Ishikawa (cell line): ENCODE data around the gene PKMYT1.

Experiments
- CEBPB ChIP-seq: IDR thresholded peaks from 2 replicates; pipeline ENCODE4 v1.6.1; 2012
- CREB1 ChIP-seq: IDR thresholded peaks from 2 replicates; pipeline ENCODE4 v1.6.1; 2012; ENCODE audit warnings: low read depth
- EGR1 ChIP-seq: IDR thresholded peaks from 2 replicates; pipeline ENCODE4 v1.6.1; 2012
- EP300 ChIP-seq: IDR thresholded peaks from 2 replicates; pipeline ENCODE4 v1.6.1; 2012; ENCODE audit warnings: borderline replicate concordance
- FOXM1 ChIP-seq: IDR thresholded peaks from 2 replicates; pipeline ENCODE4 v1.6.1; 2012; ENCODE audit warnings: low read depth, borderline replicate concordance
- NFIC ChIP-seq: IDR thresholded peaks from 2 replicates; pipeline ENCODE4 v1.6.1; 2012
- RAD21 ChIP-seq: IDR thresholded peaks from 2 replicates; pipeline ENCODE4 v1.6.1; 2012; ENCODE audit warnings: low read depth
- TAF1 ChIP-seq: IDR thresholded peaks from 2 replicates; pipeline ENCODE4 v1.6.1; 2012; ENCODE audit warnings: low read depth, mild to moderate bottlenecking
- TCF12 ChIP-seq: IDR thresholded peaks from 2 replicates; pipeline ENCODE4 v1.6.1; 2012; ENCODE audit warnings: low read depth
- TEAD4 ChIP-seq: IDR thresholded peaks from 2 replicates; pipeline ENCODE4 v1.6.1; 2012
- YY1 ChIP-seq: IDR thresholded peaks from 2 replicates; pipeline ENCODE4 v1.6.1; 2012; ENCODE audit warnings: low read depth
- ZBTB7A ChIP-seq: IDR thresholded peaks from 2 replicates; pipeline ENCODE4 v1.6.1; 2012; ENCODE audit warnings: low read depth
- TF ChIP-seq, protein P1 (sequence below): IDR thresholded peaks from 2 replicates; pipeline ENCODE4 v1.6.1; 2012
- TF ChIP-seq, protein P2 (sequence below): IDR thresholded peaks from 2 replicates; pipeline ENCODE4 v1.6.1; 2012; ENCODE audit warnings: low read depth, mild to moderate bottlenecking
- TF ChIP-seq, protein P3 (sequence below): IDR thresholded peaks from 2 replicates; pipeline ENCODE4 v1.6.1; 2012

The PKMYT1 gene

DNA sequence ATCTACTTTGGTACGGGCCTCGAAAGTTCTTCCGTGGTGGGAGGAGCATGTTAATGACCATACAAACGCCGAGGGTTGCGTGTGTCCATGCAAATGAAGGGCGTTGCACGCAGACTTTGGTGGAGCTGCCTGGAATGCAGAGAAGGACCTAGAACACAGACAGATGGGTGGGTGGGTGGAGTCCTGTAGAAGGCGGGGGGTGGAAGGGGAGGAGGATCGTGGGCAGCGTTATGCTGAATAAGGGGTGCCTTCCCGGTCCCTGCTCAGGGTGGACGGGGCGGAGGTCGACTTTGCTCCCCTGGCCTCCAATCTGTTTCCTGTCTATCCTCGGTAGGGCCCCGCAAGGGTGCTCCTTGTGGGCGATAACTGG lies 11.9 kb downstream of the PKMYT1 start:
- TF ChIP-seq FOXM1 (no peak), TEAD4 (peak; percentile 66), TAF1 (no peak), EP300 (no peak), YY1 (no peak), CEBPB (no peak)
- TF ChIP-seq, protein P1, sequence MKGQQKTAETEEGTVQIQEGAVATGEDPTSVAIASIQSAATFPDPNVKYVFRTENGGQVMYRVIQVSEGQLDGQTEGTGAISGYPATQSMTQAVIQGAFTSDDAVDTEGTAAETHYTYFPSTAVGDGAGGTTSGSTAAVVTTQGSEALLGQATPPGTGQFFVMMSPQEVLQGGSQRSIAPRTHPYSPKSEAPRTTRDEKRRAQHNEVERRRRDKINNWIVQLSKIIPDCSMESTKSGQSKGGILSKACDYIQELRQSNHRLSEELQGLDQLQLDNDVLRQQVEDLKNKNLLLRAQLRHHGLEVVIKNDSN: no peak

DNA sequence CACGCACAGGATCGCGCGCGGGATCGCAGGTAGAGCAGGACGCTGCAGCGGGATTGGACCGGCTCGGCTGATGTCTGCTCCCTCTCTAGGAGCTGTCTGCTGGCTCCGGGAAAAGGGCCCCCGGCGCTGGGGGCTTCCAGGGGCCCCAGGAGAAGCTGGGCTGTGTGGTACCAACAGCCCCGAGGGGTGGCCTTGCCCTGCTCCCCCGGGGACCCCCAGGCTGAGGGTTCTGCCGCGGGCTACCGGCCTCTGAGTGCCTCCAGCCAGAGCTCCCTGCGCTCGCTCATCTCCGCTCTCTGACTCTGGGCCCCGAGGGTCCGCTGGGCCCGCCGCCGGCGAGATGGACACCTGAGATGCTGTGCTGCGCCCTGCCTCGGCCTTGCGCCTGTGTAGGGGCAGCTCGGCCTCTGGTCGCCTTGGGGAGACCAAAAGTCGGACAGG lies 12.5 kb downstream of the PKMYT1 start:
- TF ChIP-seq, protein P2, sequence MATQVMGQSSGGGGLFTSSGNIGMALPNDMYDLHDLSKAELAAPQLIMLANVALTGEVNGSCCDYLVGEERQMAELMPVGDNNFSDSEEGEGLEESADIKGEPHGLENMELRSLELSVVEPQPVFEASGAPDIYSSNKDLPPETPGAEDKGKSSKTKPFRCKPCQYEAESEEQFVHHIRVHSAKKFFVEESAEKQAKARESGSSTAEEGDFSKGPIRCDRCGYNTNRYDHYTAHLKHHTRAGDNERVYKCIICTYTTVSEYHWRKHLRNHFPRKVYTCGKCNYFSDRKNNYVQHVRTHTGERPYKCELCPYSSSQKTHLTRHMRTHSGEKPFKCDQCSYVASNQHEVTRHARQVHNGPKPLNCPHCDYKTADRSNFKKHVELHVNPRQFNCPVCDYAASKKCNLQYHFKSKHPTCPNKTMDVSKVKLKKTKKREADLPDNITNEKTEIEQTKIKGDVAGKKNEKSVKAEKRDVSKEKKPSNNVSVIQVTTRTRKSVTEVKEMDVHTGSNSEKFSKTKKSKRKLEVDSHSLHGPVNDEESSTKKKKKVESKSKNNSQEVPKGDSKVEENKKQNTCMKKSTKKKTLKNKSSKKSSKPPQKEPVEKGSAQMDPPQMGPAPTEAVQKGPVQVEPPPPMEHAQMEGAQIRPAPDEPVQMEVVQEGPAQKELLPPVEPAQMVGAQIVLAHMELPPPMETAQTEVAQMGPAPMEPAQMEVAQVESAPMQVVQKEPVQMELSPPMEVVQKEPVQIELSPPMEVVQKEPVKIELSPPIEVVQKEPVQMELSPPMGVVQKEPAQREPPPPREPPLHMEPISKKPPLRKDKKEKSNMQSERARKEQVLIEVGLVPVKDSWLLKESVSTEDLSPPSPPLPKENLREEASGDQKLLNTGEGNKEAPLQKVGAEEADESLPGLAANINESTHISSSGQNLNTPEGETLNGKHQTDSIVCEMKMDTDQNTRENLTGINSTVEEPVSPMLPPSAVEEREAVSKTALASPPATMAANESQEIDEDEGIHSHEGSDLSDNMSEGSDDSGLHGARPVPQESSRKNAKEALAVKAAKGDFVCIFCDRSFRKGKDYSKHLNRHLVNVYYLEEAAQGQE: no peak
- no peak for TF ChIP-seq EGR1
- TF ChIP-seq CREB1: no peak
- TF ChIP-seq FOXM1: no peak
- TF ChIP-seq NFIC: no peak
- TF ChIP-seq YY1: no peak
- TF ChIP-seq, protein P3, sequence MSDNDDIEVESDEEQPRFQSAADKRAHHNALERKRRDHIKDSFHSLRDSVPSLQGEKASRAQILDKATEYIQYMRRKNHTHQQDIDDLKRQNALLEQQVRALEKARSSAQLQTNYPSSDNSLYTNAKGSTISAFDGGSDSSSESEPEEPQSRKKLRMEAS: no peak
- no peak for TF ChIP-seq TAF1
- no peak for TF ChIP-seq RAD21
- TF ChIP-seq EP300: no peak
- TF ChIP-seq, protein P1: no peak
- no peak for TF ChIP-seq TCF12
- no peak for TF ChIP-seq CEBPB
- no peak for TF ChIP-seq TEAD4
- TF ChIP-seq ZBTB7A: no peak

DNA sequence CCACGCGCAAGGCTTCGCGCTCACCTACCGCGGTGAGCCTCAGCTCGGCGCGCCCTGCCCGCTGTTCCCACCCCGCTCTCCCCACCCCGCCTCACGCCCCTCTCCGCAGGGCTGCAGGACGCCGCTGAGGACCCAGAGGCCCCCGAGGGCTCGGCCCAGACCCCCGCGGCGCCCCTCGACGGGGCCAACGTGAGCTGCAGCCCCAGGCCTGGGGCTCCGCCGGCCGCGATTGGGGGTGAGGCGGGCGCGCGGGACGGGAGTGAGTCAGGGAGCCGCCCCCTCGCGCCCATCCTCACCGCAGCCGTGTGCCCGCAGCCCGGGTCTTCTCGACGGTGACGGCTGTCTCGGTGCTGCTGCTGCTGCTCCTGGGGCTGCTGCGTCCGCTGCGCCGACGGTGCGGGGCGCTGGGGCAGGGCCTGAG lies 13.0 kb downstream of the PKMYT1 start:
- TF ChIP-seq FOXM1: no peak
- TF ChIP-seq ZBTB7A: no peak
- no peak for TF ChIP-seq RAD21
- no peak for TF ChIP-seq NFIC
- TF ChIP-seq CEBPB: no peak
- no peak for TF ChIP-seq TEAD4
- no peak for TF ChIP-seq YY1
- no peak for TF ChIP-seq EP300
- no peak for TF ChIP-seq TCF12
- no peak for TF ChIP-seq EGR1

DNA sequence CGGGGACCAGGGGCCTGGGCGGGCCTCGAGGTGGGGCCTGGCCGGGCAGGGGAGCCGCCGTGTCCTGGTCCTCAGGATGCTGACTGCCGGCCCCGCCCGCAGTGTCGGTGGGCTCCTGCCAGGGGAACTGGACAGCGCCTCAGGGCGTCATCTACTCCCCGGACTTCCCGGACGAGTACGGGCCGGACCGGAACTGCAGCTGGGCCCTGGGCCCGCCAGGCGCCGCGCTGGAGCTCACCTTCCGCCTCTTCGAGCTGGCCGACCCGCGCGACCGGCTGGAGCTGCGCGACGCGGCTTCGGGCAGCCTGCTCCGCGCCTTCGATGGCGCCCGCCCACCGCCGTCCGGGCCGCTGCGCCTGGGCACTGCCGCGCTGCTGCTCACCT lies 13.4 kb downstream of the PKMYT1 start:
- TF ChIP-seq, protein P2: peak; percentile 66
- TF ChIP-seq RAD21: no peak
- TF ChIP-seq, protein P3: peak; percentile 39; the same call in 1 of the 2 replicates

DNA sequence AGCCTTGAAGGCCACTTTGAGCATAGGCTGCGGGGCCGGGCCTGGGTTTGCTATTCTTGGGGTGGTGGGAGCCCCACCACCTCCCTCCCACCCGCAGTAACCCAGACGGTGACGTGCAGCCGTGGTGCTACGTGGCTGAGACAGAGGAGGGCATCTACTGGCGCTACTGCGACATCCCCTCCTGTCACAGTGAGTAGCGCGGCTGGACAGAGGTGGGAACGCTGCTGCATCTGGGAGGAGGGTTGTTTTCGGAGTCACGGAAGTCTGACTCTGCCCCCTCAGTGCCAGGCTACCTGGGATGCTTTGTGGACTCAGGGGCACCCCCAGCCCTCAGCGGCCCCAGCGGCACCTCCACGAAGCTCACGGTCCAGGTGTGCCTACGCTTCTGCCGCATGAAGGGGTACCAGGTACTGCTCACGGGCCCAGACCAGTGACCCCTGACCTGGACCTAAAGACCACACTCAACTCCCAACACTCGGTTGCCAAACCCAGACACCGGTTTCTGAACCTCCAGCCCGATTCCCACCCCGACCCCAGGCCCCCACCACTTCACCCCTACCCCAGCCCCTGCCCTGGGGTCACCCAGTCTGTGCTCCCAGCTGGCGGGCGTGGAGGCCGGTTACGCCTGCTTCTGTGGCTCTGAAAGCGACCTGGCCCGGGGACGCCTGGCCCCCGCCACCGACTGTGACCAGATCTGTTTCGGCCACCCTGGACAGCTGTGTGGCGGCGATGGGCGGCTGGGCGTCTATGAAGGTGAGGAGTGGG lies 14.0 kb downstream of the PKMYT1 start:
- TF ChIP-seq TCF12 (no peak), FOXM1 (no peak), EGR1 (no peak), ZBTB7A (no peak), NFIC (no peak), EP300 (no peak), TEAD4 (no peak), CREB1 (no peak), CEBPB (no peak), RAD21 (no peak), TAF1 (no peak), YY1 (no peak)
- TF ChIP-seq, protein P1: no peak
- TF ChIP-seq, protein P2: no peak
- TF ChIP-seq, protein P3: no peak
